ENCODE data around the gene PCDHB11. TPM values are rescaled to one million over a fixed set of nuclear protein-coding genes. Genes with fewer than 3 reads are reported as not detected.
"Not testable (repeated sequence)": the region's sequence is repeated elsewhere in the genome, so short reads cannot be mapped to it uniquely, and the experiment has no call there.

The PCDHB11 gene
- total and polyA plus RNA-seq, 4 donors: 0.08 to 0.33 (median 0.16) TPM

DNA sequence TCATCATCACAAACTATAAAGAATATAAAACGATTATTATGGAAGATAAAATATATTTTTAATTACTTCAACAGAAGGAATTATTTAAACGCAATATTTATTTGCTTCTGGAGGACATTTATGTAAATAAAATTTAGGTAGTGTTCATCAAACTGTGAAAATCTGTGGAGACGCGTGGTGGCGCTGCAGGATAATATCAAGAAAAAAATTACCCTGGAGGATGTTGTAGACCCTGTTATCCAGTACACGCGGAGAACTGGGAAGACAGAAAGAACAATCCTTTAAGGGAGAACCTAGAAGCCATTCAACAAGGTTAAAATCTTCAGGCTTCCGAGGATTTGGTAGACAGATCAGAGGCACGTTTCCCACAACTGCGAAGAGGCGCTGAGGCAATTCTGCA lies 9.1 kb downstream of the PCDHB11 start, which contains the start of gene PCDHB12:
PCDHB12 (plus strand) TSS at position 242 of the 400 bp plus-strand sequence. CDS start 189 bp downstream, outside the sequence.
- 16% methylated on average over 11 of the region's 11 CpGs for WGBS
- DNase-seq (ENCODE audit: low spot score): no peak
- Histone ChIP-seq H3K4me1 (ENCODE audit: control insufficient read depth in 4 of 4, insufficient read depth in 4 of 4, low read length in 3 of 4) (no peaks in the 10 kb centered on the region), H3K9me3 (ENCODE audit: control insufficient read depth in 4 of 4, low read length in 3 of 4) (peaks cover 3 to 15% (median 9%) of the 10 kb centered on the region in 4 donors), H3K27me3 (ENCODE audit: control insufficient read depth in 4 of 4, insufficient read depth in 4 of 4, low read length in 3 of 4) (peaks cover 0 to 5% (median 0%) of the 10 kb centered on the region in 4 donors), H3K4me3 (ENCODE audit: low read depth in 1 of 3, low read length in 3 of 3) (peak within 1 kb of the TSS in 1 of 3 donors; percentile 8), H3K36me3 (ENCODE audit: control insufficient read depth in 4 of 4, insufficient read depth in 3 of 4, low read depth in 1 of 4, low read length in 3 of 4) (no peaks in the 10 kb centered on the region), H3K9ac (ENCODE audit: low read depth in 1 of 2, low read length in 2 of 2) (no peak within 1 kb of the TSS), H3K27ac (ENCODE audit: low read depth in 1 of 2, low read length in 2 of 2) (no peak within 1 kb of the TSS)
- TF ChIP-seq, protein P1, sequence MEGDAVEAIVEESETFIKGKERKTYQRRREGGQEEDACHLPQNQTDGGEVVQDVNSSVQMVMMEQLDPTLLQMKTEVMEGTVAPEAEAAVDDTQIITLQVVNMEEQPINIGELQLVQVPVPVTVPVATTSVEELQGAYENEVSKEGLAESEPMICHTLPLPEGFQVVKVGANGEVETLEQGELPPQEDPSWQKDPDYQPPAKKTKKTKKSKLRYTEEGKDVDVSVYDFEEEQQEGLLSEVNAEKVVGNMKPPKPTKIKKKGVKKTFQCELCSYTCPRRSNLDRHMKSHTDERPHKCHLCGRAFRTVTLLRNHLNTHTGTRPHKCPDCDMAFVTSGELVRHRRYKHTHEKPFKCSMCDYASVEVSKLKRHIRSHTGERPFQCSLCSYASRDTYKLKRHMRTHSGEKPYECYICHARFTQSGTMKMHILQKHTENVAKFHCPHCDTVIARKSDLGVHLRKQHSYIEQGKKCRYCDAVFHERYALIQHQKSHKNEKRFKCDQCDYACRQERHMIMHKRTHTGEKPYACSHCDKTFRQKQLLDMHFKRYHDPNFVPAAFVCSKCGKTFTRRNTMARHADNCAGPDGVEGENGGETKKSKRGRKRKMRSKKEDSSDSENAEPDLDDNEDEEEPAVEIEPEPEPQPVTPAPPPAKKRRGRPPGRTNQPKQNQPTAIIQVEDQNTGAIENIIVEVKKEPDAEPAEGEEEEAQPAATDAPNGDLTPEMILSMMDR (IDR thresholded peaks at IDR 0.05; ENCODE audit: low read depth, low read length, missing input control): peak; percentile 12
- TF ChIP-seq RAD21 (IDR thresholded peaks at IDR 0.05): peak in 1 of 2 donors; percentile 8
- TF ChIP-seq EGR1 (IDR thresholded peaks at IDR 0.05; ENCODE audit: low read depth in 2 of 2): no peak
- no peak for TF ChIP-seq FOXA1 (IDR thresholded peaks at IDR 0.05)

DNA sequence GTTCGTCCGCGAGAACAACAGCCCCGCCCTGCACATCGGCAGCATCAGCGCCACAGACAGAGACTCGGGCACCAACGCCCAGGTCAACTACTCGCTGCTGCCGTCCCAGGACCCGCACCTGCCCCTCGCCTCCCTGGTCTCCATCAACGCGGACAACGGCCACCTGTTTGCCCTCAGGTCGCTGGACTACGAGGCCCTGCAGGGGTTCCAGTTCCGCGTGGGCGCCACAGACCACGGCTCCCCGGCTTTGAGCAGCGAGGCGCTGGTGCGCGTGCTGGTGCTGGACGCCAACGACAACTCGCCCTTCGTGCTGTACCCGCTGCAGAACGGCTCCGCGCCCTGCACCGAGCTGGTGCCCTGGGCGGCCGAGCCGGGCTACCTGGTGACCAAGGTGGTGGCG lies 10.9 kb downstream of the PCDHB11 start:
- not testable (repeated sequence) for H3K4me1 ChIP-seq (ENCODE audit: control insufficient read depth in 4 of 4, insufficient read depth in 4 of 4, low read length in 3 of 4); H3K9ac ChIP-seq (ENCODE audit: low read depth in 1 of 2, low read length in 2 of 2); H3K36me3 ChIP-seq (ENCODE audit: control insufficient read depth in 4 of 4, insufficient read depth in 3 of 4, low read depth in 1 of 4, low read length in 3 of 4); DNase-seq (ENCODE audit: low spot score); H3K27ac ChIP-seq (ENCODE audit: low read depth in 1 of 2, low read length in 2 of 2); H3K4me3 ChIP-seq (ENCODE audit: low read depth in 1 of 3, low read length in 3 of 3); H3K27me3 ChIP-seq (ENCODE audit: control insufficient read depth in 4 of 4, insufficient read depth in 4 of 4, low read length in 3 of 4)
- WGBS: 33% methylated on average over 39 of the region's 39 CpGs
- H3K9me3 ChIP-seq (ENCODE audit: control insufficient read depth in 4 of 4, low read length in 3 of 4): peaks cover 7 to 19% (median 15%) of the 10 kb centered on the region in 4 donors

DNA sequence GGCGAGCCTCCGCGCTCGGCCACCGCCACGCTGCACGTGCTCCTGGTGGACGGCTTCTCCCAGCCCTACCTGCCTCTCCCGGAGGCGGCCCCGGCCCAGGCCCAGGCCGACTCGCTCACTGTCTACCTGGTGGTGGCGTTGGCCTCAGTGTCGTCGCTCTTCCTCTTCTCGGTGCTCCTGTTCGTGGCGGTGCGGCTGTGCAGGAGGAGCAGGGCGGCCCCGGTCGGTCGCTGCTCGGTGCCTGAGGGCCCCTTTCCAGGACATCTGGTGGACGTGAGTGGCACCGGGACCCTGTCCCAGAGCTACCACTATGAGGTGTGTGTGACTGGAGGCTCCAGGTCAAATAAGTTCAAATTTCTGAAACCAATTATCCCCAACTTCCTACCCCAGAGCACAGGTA lies 11.4 kb downstream of the PCDHB11 start:
- not testable (repeated sequence) for DNase-seq (ENCODE audit: low spot score); H3K36me3 ChIP-seq (ENCODE audit: control insufficient read depth in 4 of 4, insufficient read depth in 3 of 4, low read depth in 1 of 4, low read length in 3 of 4); H3K4me3 ChIP-seq (ENCODE audit: low read depth in 1 of 3, low read length in 3 of 3); H3K27ac ChIP-seq (ENCODE audit: low read depth in 1 of 2, low read length in 2 of 2); H3K4me1 ChIP-seq (ENCODE audit: control insufficient read depth in 4 of 4, insufficient read depth in 4 of 4, low read length in 3 of 4); H3K9ac ChIP-seq (ENCODE audit: low read depth in 1 of 2, low read length in 2 of 2); H3K27me3 ChIP-seq (ENCODE audit: control insufficient read depth in 4 of 4, insufficient read depth in 4 of 4, low read length in 3 of 4)
- peaks cover 8 to 23% (median 18%) of the 10 kb centered on the region in 4 donors for H3K9me3 ChIP-seq (ENCODE audit: control insufficient read depth in 4 of 4, low read length in 3 of 4)
- WGBS: 21% methylated on average over 20 of the region's 27 CpGs

DNA sequence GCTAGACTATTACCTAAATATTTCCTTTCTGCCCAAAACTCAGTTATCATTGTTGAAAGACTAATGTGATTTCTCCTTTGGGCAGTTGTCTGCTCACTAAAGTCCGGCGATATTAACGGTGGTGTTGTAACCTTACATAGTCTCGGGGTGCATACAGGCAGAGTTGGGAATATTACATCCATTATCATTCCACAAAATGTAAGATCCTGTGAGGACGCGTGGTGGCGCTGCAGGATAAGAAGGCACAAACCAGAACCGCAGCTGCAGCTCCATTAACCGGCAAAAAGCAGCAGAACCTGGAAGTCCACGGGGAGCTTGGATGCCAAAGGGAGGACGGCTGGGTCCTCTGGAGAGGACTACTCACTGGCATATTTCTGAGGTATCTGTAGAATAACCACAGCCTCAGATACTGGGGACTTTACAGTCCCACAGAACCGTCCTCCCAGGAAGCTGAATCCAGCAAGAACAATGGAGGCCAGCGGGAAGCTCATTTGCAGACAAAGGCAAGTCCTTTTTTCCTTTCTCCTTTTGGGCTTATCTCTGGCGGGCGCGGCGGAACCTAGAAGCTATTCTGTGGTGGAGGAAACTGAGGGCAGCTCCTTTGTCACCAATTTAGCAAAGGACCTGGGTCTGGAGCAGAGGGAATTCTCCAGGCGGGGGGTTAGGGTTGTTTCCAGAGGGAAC lies 14.4 kb downstream of the PCDHB11 start, which contains the start of gene PCDHB13:
PCDHB13 (plus strand) TSS at position 264 of the 684 bp plus-strand sequence; CDS start at position 469, 205 bp downstream.
- H3K36me3 ChIP-seq (ENCODE audit: control insufficient read depth in 4 of 4, insufficient read depth in 3 of 4, low read depth in 1 of 4, low read length in 3 of 4); H3K27ac ChIP-seq (ENCODE audit: low read depth in 1 of 2, low read length in 2 of 2); H3K9ac ChIP-seq (ENCODE audit: low read depth in 1 of 2, low read length in 2 of 2); H3K4me1 ChIP-seq (ENCODE audit: control insufficient read depth in 4 of 4, insufficient read depth in 4 of 4, low read length in 3 of 4); DNase-seq (ENCODE audit: low spot score); H3K4me3 ChIP-seq (ENCODE audit: low read depth in 1 of 3, low read length in 3 of 3); H3K27me3 ChIP-seq (ENCODE audit: control insufficient read depth in 4 of 4, insufficient read depth in 4 of 4, low read length in 3 of 4): not testable (repeated sequence)
- 11% methylated on average over 13 of the region's 18 CpGs for WGBS
- peak; percentile 29 to 44 for TF ChIP-seq RAD21 (IDR thresholded peaks at IDR 0.05)
- peaks cover 14 to 34% (median 31%) of the 10 kb centered on the region in 4 donors for H3K9me3 ChIP-seq (ENCODE audit: control insufficient read depth in 4 of 4, low read length in 3 of 4)

DNA sequence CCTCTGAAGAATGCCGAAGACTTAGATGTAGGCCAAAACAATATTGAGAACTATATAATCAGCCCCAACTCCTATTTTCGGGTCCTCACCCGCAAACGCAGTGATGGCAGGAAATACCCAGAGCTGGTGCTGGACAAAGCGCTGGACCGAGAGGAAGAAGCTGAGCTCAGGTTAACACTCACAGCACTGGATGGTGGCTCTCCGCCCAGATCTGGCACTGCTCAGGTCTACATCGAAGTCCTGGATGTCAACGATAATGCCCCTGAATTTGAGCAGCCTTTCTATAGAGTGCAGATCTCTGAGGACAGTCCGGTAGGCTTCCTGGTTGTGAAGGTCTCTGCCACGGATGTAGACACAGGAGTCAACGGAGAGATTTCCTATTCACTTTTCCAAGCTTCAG lies 15.2 kb downstream of the PCDHB11 start:
- not testable (repeated sequence) for H3K4me3 ChIP-seq (ENCODE audit: low read depth in 1 of 3, low read length in 3 of 3); DNase-seq (ENCODE audit: low spot score); H3K4me1 ChIP-seq (ENCODE audit: control insufficient read depth in 4 of 4, insufficient read depth in 4 of 4, low read length in 3 of 4); H3K36me3 ChIP-seq (ENCODE audit: control insufficient read depth in 4 of 4, insufficient read depth in 3 of 4, low read depth in 1 of 4, low read length in 3 of 4); H3K27me3 ChIP-seq (ENCODE audit: control insufficient read depth in 4 of 4, insufficient read depth in 4 of 4, low read length in 3 of 4); H3K27ac ChIP-seq (ENCODE audit: low read depth in 1 of 2, low read length in 2 of 2); H3K9ac ChIP-seq (ENCODE audit: low read depth in 1 of 2, low read length in 2 of 2)
- H3K9me3 ChIP-seq (ENCODE audit: control insufficient read depth in 4 of 4, low read length in 3 of 4): peaks cover 18 to 37% (median 31%) of the 10 kb centered on the region in 4 donors
- WGBS: 48% methylated on average over 11 of the region's 12 CpGs

DNA sequence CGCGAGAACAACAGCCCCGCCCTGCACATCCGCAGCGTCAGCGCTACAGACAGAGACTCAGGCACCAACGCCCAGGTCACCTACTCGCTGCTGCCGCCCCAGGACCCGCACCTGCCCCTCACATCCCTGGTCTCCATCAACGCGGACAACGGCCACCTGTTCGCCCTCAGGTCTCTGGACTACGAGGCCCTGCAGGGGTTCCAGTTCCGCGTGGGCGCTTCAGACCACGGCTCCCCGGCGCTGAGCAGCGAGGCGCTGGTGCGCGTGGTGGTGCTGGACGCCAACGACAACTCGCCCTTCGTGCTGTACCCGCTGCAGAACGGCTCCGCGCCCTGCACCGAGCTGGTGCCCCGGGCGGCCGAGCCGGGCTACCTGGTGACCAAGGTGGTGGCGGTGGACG lies 16.1 kb downstream of the PCDHB11 start:
- Histone ChIP-seq H3K9me3 (ENCODE audit: control insufficient read depth in 4 of 4, low read length in 3 of 4) (peaks cover 18 to 37% (median 29%) of the 10 kb centered on the region in 4 donors), H3K4me3 (ENCODE audit: low read depth in 1 of 3, low read length in 3 of 3) (peak overlapping the region in 1 of 3 donors; percentile 11)
- 37% methylated on average over 36 of the region's 40 CpGs for WGBS
- H3K27ac ChIP-seq (ENCODE audit: low read depth in 1 of 2, low read length in 2 of 2); H3K4me1 ChIP-seq (ENCODE audit: control insufficient read depth in 4 of 4, insufficient read depth in 4 of 4, low read length in 3 of 4); H3K27me3 ChIP-seq (ENCODE audit: control insufficient read depth in 4 of 4, insufficient read depth in 4 of 4, low read length in 3 of 4); H3K36me3 ChIP-seq (ENCODE audit: control insufficient read depth in 4 of 4, insufficient read depth in 3 of 4, low read depth in 1 of 4, low read length in 3 of 4); DNase-seq (ENCODE audit: low spot score); H3K9ac ChIP-seq (ENCODE audit: low read depth in 1 of 2, low read length in 2 of 2): not testable (repeated sequence)

DNA sequence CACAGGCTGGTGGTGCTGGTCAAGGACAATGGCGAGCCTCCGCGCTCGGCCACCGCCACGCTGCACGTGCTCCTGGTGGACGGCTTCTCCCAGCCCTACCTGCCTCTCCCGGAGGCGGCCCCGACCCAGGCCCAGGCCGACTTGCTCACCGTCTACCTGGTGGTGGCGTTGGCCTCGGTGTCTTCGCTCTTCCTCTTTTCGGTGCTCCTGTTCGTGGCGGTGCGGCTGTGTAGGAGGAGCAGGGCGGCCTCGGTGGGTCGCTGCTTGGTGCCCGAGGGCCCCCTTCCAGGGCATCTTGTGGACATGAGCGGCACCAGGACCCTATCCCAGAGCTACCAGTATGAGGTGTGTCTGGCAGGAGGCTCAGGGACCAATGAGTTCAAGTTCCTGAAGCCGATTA lies 16.6 kb downstream of the PCDHB11 start:
- not testable (repeated sequence) for H3K27ac ChIP-seq (ENCODE audit: low read depth in 1 of 2, low read length in 2 of 2); H3K4me3 ChIP-seq (ENCODE audit: low read depth in 1 of 3, low read length in 3 of 3); DNase-seq (ENCODE audit: low spot score); H3K36me3 ChIP-seq (ENCODE audit: control insufficient read depth in 4 of 4, insufficient read depth in 3 of 4, low read depth in 1 of 4, low read length in 3 of 4); H3K4me1 ChIP-seq (ENCODE audit: control insufficient read depth in 4 of 4, insufficient read depth in 4 of 4, low read length in 3 of 4); H3K27me3 ChIP-seq (ENCODE audit: control insufficient read depth in 4 of 4, insufficient read depth in 4 of 4, low read length in 3 of 4); H3K9ac ChIP-seq (ENCODE audit: low read depth in 1 of 2, low read length in 2 of 2)
- H3K9me3 ChIP-seq (ENCODE audit: control insufficient read depth in 4 of 4, low read length in 3 of 4): peaks cover 22 to 41% (median 32%) of the 10 kb centered on the region in 4 donors
- WGBS: 39% methylated on average over 20 of the region's 26 CpGs
